Calu3 (cell line): ENCODE data around the gene ZYX. TPM values are rescaled to one million over a fixed set of nuclear protein-coding genes. Genes with fewer than 3 reads are reported as not detected.

Experiments used
- BruUV-seq: library from RNA; stranded (reverse); fragments of 400-500 nt; replicated peaks from 2 replicates; lab custom pipeline; 2021; lab: Mats Ljungman, UMichigan
- CTCF ChIA-PET: fragments of 300-600 bp; sonication (Branson Sonifier 250); formaldehyde crosslinking; loops from one replicate; lab custom pipeline; 2022; ENCODE audit warnings: antibody characterized with exemption; lab: Charles Lee
- DNase-seq: peaks from one replicate; pipeline ENCODE4 v3.0.0; 2022
- H3K27ac Mint-ChIP-seq: one replicate; pipeline ENCODE4 v1.8.0; 2022; ENCODE audit warnings: mixed read lengths; ENCODE audit not compliant: unreplicated experiment
- H3K27me3 Mint-ChIP-seq: one replicate; pipeline ENCODE4 v1.8.0; 2022; ENCODE audit warnings: mixed read lengths; ENCODE audit not compliant: unreplicated experiment
- H3K36me3 Mint-ChIP-seq: one replicate; pipeline ENCODE4 v1.8.0; 2022; ENCODE audit warnings: mild to moderate bottlenecking, moderate library complexity, mixed read lengths; ENCODE audit not compliant: insufficient read depth, unreplicated experiment
- H3K4me1 Mint-ChIP-seq: one replicate; pipeline ENCODE4 v1.8.0; 2022; ENCODE audit warnings: mild to moderate bottlenecking, low read depth, mixed read lengths; ENCODE audit not compliant: unreplicated experiment
- H3K4me3 Mint-ChIP-seq: one replicate; pipeline ENCODE4 v1.8.0; 2022; ENCODE audit warnings: mild to moderate bottlenecking, low read depth, moderate library complexity, mixed read lengths; ENCODE audit not compliant: unreplicated experiment
- H3K9me3 Mint-ChIP-seq: one replicate; pipeline ENCODE4 v1.8.0; 2022; ENCODE audit warnings: low read depth, mixed read lengths; ENCODE audit not compliant: unreplicated experiment
- intact Hi-C: fragments of 100-400 bp; cut with micrococcal nuclease; formaldehyde crosslinking; loops from one replicate; pipeline ENCODE4 v1.10.0; 2022; ENCODE audit not compliant: unreplicated experiment
- total RNA-seq: library from RNA; stranded (reverse); gene quantifications from 2 replicates; pipeline ENCODE4 v1.2.3, GENCODE V29; 2022
- TF ChIP-seq, protein P1 (sequence below): fragments of 200-600 bp; IDR thresholded peaks from one replicate; pipeline ENCODE4 v1.8.0; 2022; ENCODE audit warnings: antibody characterized with exemption; ENCODE audit not compliant: unreplicated experiment

The ZYX gene
- total RNA-seq, 1 experiment from 2014 or later = 114 TPM

DNA sequence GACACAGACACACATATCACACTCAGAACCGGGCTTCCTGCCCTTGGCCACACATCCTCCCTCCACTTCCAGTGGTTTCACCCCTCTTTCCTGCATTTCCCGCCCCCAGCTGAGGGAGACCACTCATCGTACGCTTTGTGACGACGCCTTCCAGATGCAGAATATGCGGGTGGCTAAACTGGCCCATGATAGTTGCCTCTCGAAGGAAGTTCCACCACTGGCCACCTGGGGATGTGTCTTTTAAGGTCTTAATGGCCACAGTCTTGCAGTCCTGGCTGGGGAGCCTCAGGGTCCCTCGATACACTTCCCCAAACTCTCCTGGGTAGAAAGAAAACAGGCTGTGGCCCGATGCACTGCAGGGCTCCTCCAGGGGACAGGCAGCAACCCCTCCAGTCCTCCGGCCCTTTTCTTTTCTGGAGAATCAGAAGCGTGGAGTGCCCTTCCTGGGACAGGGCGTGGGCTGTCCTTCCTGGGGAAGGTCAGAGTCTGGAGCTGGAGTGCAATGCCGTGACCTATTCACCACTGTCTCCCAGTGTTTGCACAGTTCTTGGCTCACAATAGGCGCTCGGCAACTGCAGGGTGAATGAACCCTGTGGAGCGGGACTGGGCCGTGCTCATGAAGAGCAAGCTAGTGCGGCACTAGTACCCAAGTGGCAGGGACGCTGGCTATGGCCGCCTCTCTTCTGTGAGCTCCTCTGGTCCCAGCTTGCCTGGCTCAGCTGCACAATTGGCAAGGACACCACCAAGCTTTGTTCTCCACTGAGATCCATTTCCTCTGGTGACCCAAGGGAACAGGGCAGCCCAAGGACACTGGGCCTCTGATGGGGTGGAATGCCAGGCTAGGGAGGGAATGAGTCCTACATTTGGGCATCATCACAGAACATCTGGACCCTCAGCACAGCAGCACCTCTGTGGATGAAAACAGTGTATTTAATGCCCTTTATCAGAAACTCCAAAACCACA lies 14.3 kb downstream of the ZYX start:
- Mint-ChIP-seq H3K4me3 (no peak overlapping the region), H3K27ac (peak overlapping the region; percentile 75), H3K9me3 (no peaks in the 10 kb centered on the region), H3K27me3 (no peaks in the 10 kb centered on the region), H3K36me3 (peaks cover 38% of the 10 kb centered on the region), H3K4me1 (no peaks in the 10 kb centered on the region)
- TF ChIP-seq, protein P1, sequence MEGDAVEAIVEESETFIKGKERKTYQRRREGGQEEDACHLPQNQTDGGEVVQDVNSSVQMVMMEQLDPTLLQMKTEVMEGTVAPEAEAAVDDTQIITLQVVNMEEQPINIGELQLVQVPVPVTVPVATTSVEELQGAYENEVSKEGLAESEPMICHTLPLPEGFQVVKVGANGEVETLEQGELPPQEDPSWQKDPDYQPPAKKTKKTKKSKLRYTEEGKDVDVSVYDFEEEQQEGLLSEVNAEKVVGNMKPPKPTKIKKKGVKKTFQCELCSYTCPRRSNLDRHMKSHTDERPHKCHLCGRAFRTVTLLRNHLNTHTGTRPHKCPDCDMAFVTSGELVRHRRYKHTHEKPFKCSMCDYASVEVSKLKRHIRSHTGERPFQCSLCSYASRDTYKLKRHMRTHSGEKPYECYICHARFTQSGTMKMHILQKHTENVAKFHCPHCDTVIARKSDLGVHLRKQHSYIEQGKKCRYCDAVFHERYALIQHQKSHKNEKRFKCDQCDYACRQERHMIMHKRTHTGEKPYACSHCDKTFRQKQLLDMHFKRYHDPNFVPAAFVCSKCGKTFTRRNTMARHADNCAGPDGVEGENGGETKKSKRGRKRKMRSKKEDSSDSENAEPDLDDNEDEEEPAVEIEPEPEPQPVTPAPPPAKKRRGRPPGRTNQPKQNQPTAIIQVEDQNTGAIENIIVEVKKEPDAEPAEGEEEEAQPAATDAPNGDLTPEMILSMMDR = no peak
- no TSS peak for BruUV-seq
- intact Hi-C loops = no loop called here
- CTCF ChIA-PET = no interaction called here
- no peak for DNase-seq

- Mint-ChIP-seq H3K9me3 (no peaks in the 10 kb centered on the region), H3K36me3 (peaks cover 37% of the 10 kb centered on the region), H3K4me3 (no peak overlapping the region), H3K27me3 (no peaks in the 10 kb centered on the region), H3K27ac (no peak overlapping the region), H3K4me1 (no peaks in the 10 kb centered on the region)
- DNase-seq = no peak
- BruUV-seq = no TSS peak
- intact Hi-C loops = no loop called here
- TF ChIP-seq, protein P1 = no peak
- CTCF ChIA-PET = no interaction called here
Measured at GRCh38 chr7:143396182-143396581, 15.0 kb downstream of the ZYX start.

DNA sequence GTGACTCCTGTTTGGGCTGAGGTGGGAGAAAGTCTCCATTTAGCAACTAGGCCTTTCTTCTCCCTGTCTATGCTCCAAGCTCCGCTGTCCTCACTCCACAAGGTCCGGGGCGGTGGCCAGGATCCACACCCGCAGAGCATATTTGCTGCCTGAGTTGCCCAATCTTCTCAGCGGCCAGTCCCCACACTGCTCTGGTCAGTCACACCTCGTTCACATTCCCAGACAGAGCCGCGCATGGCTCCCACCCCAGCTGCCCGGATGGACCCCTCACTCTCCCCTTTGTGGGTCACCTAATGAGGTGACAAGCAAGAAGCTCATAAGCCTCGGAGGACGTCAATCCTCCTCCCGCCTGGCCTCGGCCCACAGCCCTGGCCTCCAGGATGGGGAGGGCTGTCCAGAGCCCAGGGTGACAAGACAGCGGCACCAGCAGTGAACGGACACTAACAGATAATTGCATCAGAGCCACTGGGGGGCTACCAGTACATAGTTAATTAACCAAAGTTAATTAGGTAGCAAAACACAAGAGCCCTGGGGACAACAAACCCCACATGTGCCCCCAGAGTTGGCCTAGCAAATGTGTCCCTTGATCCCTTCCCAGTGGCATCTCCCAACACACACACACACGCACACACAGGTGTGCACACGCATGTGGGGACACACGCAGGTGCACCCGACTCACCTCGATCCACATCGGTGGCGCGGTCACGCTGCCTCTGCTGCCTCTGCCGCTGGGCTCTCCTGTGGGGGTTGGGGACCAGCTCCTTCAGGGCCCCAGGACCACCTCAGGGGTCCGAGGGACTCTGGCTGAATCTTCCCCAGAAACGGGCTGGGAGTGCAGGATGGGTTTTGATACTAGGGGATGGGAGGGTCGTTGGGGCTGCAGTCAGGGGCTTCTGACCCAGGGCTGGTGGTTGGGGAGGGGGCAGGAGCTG lies 15.7 kb downstream of the ZYX start:
- Mint-ChIP-seq H3K9me3 (no peaks in the 10 kb centered on the region), H3K27me3 (no peaks in the 10 kb centered on the region), H3K36me3 (peaks cover 32% of the 10 kb centered on the region), H3K27ac (no peak overlapping the region), H3K4me1 (no peaks in the 10 kb centered on the region), H3K4me3 (no peak overlapping the region)
- TF ChIP-seq, protein P1 = no peak
- BruUV-seq = no TSS peak
- no peak for DNase-seq
- intact Hi-C loops = no loop called here
- CTCF ChIA-PET = no interaction called here

DNA sequence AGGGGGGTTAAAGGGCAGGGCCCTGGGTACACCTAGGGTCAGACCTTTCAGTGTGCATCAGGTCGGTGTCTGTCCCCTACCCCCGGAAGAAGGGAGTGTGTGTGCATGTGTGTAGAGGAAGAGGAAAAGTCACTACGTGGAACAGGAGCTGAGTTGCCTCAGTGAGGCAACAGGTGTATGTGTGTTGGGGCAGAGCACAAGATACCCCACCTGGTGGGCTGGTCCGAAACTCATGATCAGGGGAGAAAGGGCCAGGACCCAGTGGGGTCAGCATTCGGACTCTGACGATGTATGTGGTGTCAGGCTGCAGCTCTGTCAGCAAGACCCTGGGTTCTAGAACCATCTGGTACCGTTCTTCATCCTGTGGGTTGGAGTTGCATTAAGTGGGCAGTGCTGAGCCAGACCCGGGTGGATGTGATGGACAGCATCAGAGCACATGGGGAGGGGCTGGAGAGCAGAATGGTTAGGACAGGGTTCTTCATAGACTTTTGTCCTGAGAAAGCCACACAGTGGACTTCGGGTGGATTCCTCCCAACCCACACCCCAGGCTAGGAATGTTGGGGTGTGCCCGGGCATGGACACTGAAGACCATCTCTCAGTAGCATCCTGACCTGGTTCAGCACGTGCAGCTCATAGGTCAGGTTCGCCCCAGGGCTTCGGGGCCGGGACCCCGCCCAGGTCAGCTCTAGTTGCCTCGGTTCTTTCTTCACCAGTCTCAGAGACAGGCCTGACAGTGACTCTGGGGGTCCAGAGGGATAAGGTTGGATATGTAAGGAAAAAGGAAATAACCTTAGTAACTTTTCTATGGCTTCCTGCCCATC lies 16.8 kb downstream of the ZYX start:
- H3K27ac Mint-ChIP-seq = no peak overlapping the region
- H3K36me3 Mint-ChIP-seq = peaks cover 32% of the 10 kb centered on the region
- TF ChIP-seq, protein P1 = no peak

More for the DNA sequence above, 16.8 kb downstream of the ZYX start:
- no peak overlapping the region for H3K4me3 Mint-ChIP-seq
- BruUV-seq = no TSS peak
- H3K9me3 Mint-ChIP-seq = no peaks in the 10 kb centered on the region
- CTCF ChIA-PET = no interaction called here
- no peak for DNase-seq
- intact Hi-C loops = no loop called here
- H3K4me1 Mint-ChIP-seq = no peaks in the 10 kb centered on the region
- no peaks in the 10 kb centered on the region for H3K27me3 Mint-ChIP-seq
